ENCODE measurements around the gene TMEM135. TPM values are rescaled to one million over a fixed set of nuclear protein-coding genes. Genes with fewer than 3 reads are reported as not detected.

Gene TMEM135
- total RNA-seq, 2 experiments from 2014 or later: 30.1 to 30.8 TPM

DNA sequence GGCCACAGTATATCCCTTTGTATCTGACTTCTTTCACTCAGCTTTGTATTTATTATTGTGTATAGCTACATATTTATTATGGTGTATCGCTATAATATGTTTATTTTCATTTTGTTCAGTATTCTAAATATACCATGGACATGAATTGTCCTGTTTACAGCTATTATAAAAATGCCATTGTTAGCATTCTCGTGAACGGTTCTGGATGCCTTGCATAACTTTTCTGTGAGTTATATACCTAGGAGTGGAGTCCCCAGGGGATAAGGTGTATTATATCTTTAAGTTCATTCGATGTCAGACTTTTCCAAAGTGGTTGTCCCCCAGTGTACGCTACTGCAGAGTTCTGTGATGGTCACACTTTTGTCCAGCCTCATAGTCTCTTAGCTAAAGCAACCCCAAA, 301.7 kb downstream of the TMEM135 start:
- H3K9me3 Mint-ChIP-seq (ENCODE audit: low read depth): peaks cover 7% of the 10 kb centered on the region
- CTCF ChIA-PET: no interaction called here
- DNase-seq (no peak), ATAC-seq (no peak)
- H3K36me3 Mint-ChIP-seq: peaks cover 2% of the 10 kb centered on the region
- no peak overlapping the region for H3K27ac Mint-ChIP-seq
- no peak overlapping the region for H3K4me3 Mint-ChIP-seq
- H3K4me1 Mint-ChIP-seq: no peaks in the 10 kb centered on the region
- no peaks in the 10 kb centered on the region for H3K27me3 Mint-ChIP-seq

DNA sequence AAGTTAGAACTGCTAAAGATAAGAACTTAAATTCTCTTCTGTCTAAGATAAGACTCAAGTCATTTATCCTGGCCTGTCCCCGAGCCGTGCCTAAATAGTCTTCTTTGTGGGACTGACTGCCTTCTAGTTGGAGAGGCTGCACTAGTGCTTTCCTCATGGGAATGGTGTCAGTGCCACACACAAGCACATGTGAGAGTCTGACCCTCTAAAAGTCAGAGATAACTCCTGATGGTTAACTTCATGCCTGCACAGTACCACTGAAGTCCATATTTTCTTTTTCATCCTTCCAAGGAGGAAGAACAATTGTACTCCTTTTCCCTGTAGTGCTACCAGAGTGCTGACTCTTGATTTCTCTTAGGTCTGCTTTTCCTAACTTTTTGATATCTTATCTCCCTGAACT, 309.7 kb downstream of the TMEM135 start:
- H3K4me1 Mint-ChIP-seq: peaks cover 8% of the 10 kb centered on the region
- H3K4me3 Mint-ChIP-seq: no peak overlapping the region
- CTCF ChIA-PET: no interaction called here

GRCh38 chr11:87347854-87348253, 310.1 kb downstream of the TMEM135 start:
- CTCF ChIA-PET: no interaction called here
- no peak for ATAC-seq
- H3K4me3 Mint-ChIP-seq: no peak overlapping the region
- H3K27me3 Mint-ChIP-seq: peaks cover 7% of the 10 kb centered on the region
- no peaks in the 10 kb centered on the region for H3K36me3 Mint-ChIP-seq
- H3K27ac Mint-ChIP-seq: no peak overlapping the region
- H3K9me3 Mint-ChIP-seq (ENCODE audit: low read depth): no peaks in the 10 kb centered on the region
- DNase-seq: no peak
- H3K4me1 Mint-ChIP-seq: peaks cover 12% of the 10 kb centered on the region

More for the DNA sequence above, 309.7 kb downstream of the TMEM135 start:
- H3K36me3 Mint-ChIP-seq: no peaks in the 10 kb centered on the region
- peaks cover 7% of the 10 kb centered on the region for H3K27me3 Mint-ChIP-seq
- H3K9me3 Mint-ChIP-seq (ENCODE audit: low read depth): no peaks in the 10 kb centered on the region
- no peak for DNase-seq
- no peak for ATAC-seq
- no peak overlapping the region for H3K27ac Mint-ChIP-seq

DNA sequence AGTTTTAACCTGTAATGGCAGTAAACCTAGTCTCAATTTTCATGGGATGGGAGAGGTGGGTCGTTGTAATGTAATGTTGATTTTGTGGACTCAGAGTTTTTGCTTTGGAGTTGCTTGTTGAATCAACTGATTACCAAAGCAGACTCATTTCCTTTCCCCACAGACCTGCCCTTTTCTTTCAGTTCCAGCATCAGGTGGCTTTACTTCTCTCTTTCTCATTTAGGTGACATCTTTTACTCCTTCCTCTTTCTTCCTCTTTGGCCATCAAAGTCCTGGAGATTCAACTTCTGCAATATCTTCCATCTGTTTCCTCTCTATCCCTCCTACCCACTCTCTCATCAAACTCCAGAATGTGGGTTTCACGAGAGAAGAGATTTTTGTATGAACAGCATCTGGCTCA, 313.9 kb downstream of the TMEM135 start:
- ATAC-seq (no peak), DNase-seq (no peak)
- peaks cover 17% of the 10 kb centered on the region for H3K4me1 Mint-ChIP-seq
- no peaks in the 10 kb centered on the region for H3K36me3 Mint-ChIP-seq
- no peaks in the 10 kb centered on the region for H3K9me3 Mint-ChIP-seq (ENCODE audit: low read depth)
- peaks cover 7% of the 10 kb centered on the region for H3K27me3 Mint-ChIP-seq
- no peak overlapping the region for H3K4me3 Mint-ChIP-seq
- CTCF ChIA-PET: interaction anchor here (0.9 to 5.2 kb wide), 2 partner anchors 11 to 69 kb away, joined by 5 to 42 read pairs; no protein-coding TSS in a partner anchor
- H3K27ac Mint-ChIP-seq: no peak overlapping the region

GRCh38 chr11:87352759-87353707, 315.3 kb downstream of the TMEM135 start:
- no peaks in the 10 kb centered on the region for H3K36me3 Mint-ChIP-seq
- H3K27me3 Mint-ChIP-seq: peaks cover 7% of the 10 kb centered on the region
- no peaks in the 10 kb centered on the region for H3K9me3 Mint-ChIP-seq (ENCODE audit: low read depth)
- CTCF ChIA-PET: interaction anchor here (0.7 to 5.2 kb wide), 7 partner anchors 18 to 980 kb away, joined by 3 to 42 read pairs (median 4); no protein-coding TSS in a partner anchor
- H3K4me3 Mint-ChIP-seq: no peak overlapping the region
- peak; percentile 88 for DNase-seq
- ATAC-seq: peak; percentile 94
- H3K27ac Mint-ChIP-seq: no peak overlapping the region
- peaks cover 17% of the 10 kb centered on the region for H3K4me1 Mint-ChIP-seq

- ATAC-seq (no peak), DNase-seq (no peak)
- Mint-ChIP-seq H3K27ac (no peak overlapping the region), H3K27me3 (peaks cover 7% of the 10 kb centered on the region), H3K4me1 (peaks cover 17% of the 10 kb centered on the region), H3K4me3 (no peak overlapping the region), H3K9me3 (ENCODE audit: low read depth) (no peaks in the 10 kb centered on the region), H3K36me3 (no peaks in the 10 kb centered on the region)
- CTCF ChIA-PET: interaction anchor here (1.0 to 5.2 kb wide), 7 partner anchors 17 to 979 kb away, joined by 3 to 42 read pairs (median 4); no protein-coding TSS in a partner anchor
Observed at GRCh38 chr11:87353771-87354345, 316.1 kb downstream of the TMEM135 start.

GRCh38 chr11:87355596-87355995, 317.9 kb downstream of the TMEM135 start:
- H3K4me1 Mint-ChIP-seq: peaks cover 17% of the 10 kb centered on the region
- no peaks in the 10 kb centered on the region for H3K9me3 Mint-ChIP-seq (ENCODE audit: low read depth)
- CTCF ChIA-PET: interaction anchor here (1.0 to 5.2 kb wide), 3 partner anchors 65 to 485 kb away, joined by 3 to 42 read pairs (median 3); no protein-coding TSS in a partner anchor
- H3K27ac Mint-ChIP-seq: no peak overlapping the region
- H3K27me3 Mint-ChIP-seq: peaks cover 3% of the 10 kb centered on the region
- no peak for DNase-seq
- ATAC-seq: no peak
- no peaks in the 10 kb centered on the region for H3K36me3 Mint-ChIP-seq
- H3K4me3 Mint-ChIP-seq: no peak overlapping the region

- H3K9me3 Mint-ChIP-seq (ENCODE audit: low read depth): no peaks in the 10 kb centered on the region
- peaks cover 3% of the 10 kb centered on the region for H3K27me3 Mint-ChIP-seq
- H3K4me1 Mint-ChIP-seq: peaks cover 17% of the 10 kb centered on the region
- no peaks in the 10 kb centered on the region for H3K36me3 Mint-ChIP-seq
- no peak overlapping the region for H3K4me3 Mint-ChIP-seq
- DNase-seq: no peak
- no peak for ATAC-seq
- H3K27ac Mint-ChIP-seq: no peak overlapping the region
- CTCF ChIA-PET: interaction anchor here (1.0 to 5.2 kb wide), 2 partner anchors 64 to 486 kb away, joined by 3 to 42 read pairs; no protein-coding TSS in a partner anchor
Observed at GRCh38 chr11:87356428-87356827, 318.7 kb downstream of the TMEM135 start.

GRCh38 chr11:87358461-87358860, 320.7 kb downstream of the TMEM135 start:
- DNase-seq (no peak), ATAC-seq (no peak)
- Mint-ChIP-seq H3K27ac (no peak overlapping the region), H3K4me3 (no peak overlapping the region), H3K27me3 (no peaks in the 10 kb centered on the region), H3K4me1 (no peaks in the 10 kb centered on the region), H3K36me3 (no peaks in the 10 kb centered on the region), H3K9me3 (ENCODE audit: low read depth) (no peaks in the 10 kb centered on the region)
- CTCF ChIA-PET: no interaction called here

DNA sequence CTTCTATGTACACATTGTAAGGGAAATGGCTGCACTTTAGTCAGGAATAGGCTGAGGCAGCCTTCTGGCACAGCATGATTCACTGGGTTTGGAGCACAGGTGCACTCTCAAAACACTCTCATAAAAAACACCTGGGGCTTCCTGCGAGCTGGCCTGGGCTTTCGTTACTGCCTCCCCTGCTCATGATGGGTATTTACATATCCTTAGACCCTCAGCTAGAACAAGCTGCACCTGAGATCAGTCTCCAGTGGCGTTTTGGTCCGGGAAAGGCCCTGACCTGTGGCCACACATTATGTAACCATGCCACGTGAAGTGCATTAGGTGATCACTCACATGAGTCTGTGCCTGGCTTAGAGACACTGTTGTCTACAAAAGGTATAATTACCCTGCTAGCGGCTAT, 321.7 kb downstream of the TMEM135 start:
- DNase-seq (no peak), ATAC-seq (no peak)
- Mint-ChIP-seq H3K27ac (no peak overlapping the region), H3K27me3 (no peaks in the 10 kb centered on the region), H3K36me3 (no peaks in the 10 kb centered on the region), H3K9me3 (ENCODE audit: low read depth) (no peaks in the 10 kb centered on the region), H3K4me1 (no peaks in the 10 kb centered on the region), H3K4me3 (no peak overlapping the region)
- CTCF ChIA-PET: no interaction called here

DNA sequence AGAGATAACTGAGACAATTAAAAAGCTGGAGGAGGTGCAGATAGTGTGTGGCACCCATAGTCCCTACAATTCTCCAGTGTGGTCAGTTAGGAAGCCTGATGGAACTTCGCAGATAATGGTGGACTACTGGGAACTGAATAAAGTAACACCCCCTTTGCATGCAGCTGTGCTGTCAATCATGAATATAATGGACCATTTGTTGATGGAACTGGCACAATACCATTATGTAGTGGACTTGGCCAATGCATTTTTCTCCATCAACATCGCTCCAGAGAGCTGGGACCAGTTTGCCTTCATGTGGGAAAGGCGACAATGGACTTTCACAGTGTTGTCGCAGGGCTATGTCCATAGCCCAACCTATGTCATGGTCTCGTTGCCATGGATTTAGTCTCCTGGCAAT, 324.2 kb downstream of the TMEM135 start:
- no peak for DNase-seq
- Mint-ChIP-seq H3K27me3 (peaks cover 3% of the 10 kb centered on the region), H3K9me3 (ENCODE audit: low read depth) (no peaks in the 10 kb centered on the region), H3K36me3 (no peaks in the 10 kb centered on the region), H3K27ac (no peak overlapping the region), H3K4me3 (no peak overlapping the region), H3K4me1 (no peaks in the 10 kb centered on the region)
- CTCF ChIA-PET: interaction anchor here (0.9 kb wide), 2 partner anchors 10 to 59 kb away, joined by 3 to 5 read pairs; no protein-coding TSS in a partner anchor
- ATAC-seq: no peak

DNA sequence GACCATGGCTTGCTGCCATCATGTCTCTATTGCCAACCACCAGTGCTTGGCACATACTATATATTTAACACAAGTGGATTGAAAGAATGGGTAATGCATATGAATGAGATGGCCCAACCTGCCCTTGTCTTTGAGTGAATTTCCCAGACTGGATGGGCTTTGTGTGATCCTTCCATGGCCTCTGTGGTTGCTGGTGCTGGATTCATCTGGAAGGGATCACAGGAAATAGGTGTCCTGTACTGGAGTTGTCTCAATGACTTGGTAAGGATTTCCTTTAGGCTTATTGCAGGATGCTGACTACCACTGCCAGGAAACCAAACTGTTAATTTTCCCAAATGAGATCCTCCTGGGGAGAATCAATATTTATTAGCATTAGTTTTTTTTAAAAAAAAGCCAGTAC, 328.6 kb downstream of the TMEM135 start:
- H3K36me3 Mint-ChIP-seq: no peaks in the 10 kb centered on the region
- DNase-seq (no peak), ATAC-seq (no peak)
- no peak overlapping the region for H3K27ac Mint-ChIP-seq
- CTCF ChIA-PET: interaction anchor here (1.0 to 1.2 kb wide), 2 partner anchors 53 to 55 kb away, joined by 3 to 4 read pairs; no protein-coding TSS in a partner anchor
- peaks cover 17% of the 10 kb centered on the region for H3K27me3 Mint-ChIP-seq
- H3K9me3 Mint-ChIP-seq (ENCODE audit: low read depth): no peaks in the 10 kb centered on the region
- H3K4me3 Mint-ChIP-seq: no peak overlapping the region
- no peaks in the 10 kb centered on the region for H3K4me1 Mint-ChIP-seq

DNA sequence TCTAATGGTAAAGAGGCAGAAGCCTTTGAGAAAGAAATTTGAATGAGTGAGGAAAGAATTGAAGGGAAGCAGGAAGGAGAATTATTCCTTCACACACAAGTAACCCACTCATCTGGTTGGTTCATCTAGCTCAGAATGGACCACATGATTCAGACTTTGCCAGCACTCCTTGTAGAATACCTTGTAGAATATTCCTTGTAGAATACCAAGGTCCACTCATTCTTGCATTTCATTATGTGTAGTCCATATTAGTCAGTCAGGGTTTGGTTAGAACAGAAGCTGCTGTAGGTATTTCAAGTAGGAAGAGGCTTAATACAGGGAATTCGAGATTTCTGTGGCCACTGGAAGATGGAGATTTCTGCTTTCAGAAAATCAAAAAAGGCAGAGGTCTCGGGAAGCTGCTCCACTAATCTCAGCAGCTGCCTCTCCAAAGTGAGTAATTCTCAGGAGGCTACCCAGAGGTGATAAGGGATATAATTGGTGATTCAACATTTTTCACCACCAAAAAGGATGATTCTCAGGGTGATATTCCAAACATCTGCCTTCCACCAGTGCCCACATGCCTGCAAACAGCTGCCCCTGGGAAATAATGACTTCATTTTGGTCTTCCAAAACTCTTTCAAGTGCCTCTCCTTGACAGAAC, 329.1 kb downstream of the TMEM135 start:
- H3K27me3 Mint-ChIP-seq: peaks cover 17% of the 10 kb centered on the region
- no peaks in the 10 kb centered on the region for H3K9me3 Mint-ChIP-seq (ENCODE audit: low read depth)
- ATAC-seq (no peak), DNase-seq (no peak)
- no peaks in the 10 kb centered on the region for H3K4me1 Mint-ChIP-seq
- CTCF ChIA-PET: interaction anchor here (1.0 to 1.2 kb wide), 2 partner anchors 52 to 54 kb away, joined by 3 to 4 read pairs; no protein-coding TSS in a partner anchor
- H3K4me3 Mint-ChIP-seq: no peak overlapping the region
- H3K36me3 Mint-ChIP-seq: no peaks in the 10 kb centered on the region
- no peak overlapping the region for H3K27ac Mint-ChIP-seq

Data from activated CD8-positive, alpha-beta memory T cell treated with anti-CD3 and anti-CD28 coated beads, Interleukin-2, amount 10 ng/mL, durations not matched to agents 7 days and 5 days (primary cell).